ENCODE data around the gene MARCHF3.

Gene MARCHF3

GRCh38 chr5:127031147-127031862 is 947 bp upstream of the MARCHF3 start:
- TF ChIP-seq ZFP30 (CRISPR knock-in tag; IDR thresholded peaks at IDR 0.05) (no peak), CSDC2 (CRISPR knock-in tag; IDR thresholded peaks at IDR 0.05) (no peak), PATZ1 (CRISPR knock-in tag; IDR thresholded peaks at IDR 0.05; ENCODE audit: borderline replicate concordance) (no peak), ZFP3 (CRISPR knock-in tag; IDR thresholded peaks at IDR 0.05) (no peak), GLIS3 (CRISPR knock-in tag; IDR thresholded peaks at IDR 0.05) (no peak), ESRRG (CRISPR knock-in tag; IDR thresholded peaks at IDR 0.05) (no peak), OSR1 (CRISPR knock-in tag; IDR thresholded peaks at IDR 0.05) (no peak), CREB5 (CRISPR knock-in tag; IDR thresholded peaks at IDR 0.05; ENCODE audit: low read depth) (no peak), ZNF565 (CRISPR knock-in tag; conservative IDR thresholded peaks at IDR 0.05; ENCODE audit: low read depth) (no peak), ZNF70 (CRISPR knock-in tag; IDR thresholded peaks at IDR 0.05) (no peak), ZNF8 (CRISPR knock-in tag; IDR thresholded peaks at IDR 0.05) (no peak), ISL1 (CRISPR knock-in tag; IDR thresholded peaks at IDR 0.05) (no peak), SNAI2 (CRISPR knock-in tag; IDR thresholded peaks at IDR 0.05) (no peak), ARNTL (CRISPR knock-in tag; IDR thresholded peaks at IDR 0.05; ENCODE audit: borderline replicate concordance, low read depth) (no peak), TCF4 (CRISPR knock-in tag; IDR thresholded peaks at IDR 0.05; ENCODE audit: borderline replicate concordance) (no peak)
- TF ChIP-seq, protein P1, sequence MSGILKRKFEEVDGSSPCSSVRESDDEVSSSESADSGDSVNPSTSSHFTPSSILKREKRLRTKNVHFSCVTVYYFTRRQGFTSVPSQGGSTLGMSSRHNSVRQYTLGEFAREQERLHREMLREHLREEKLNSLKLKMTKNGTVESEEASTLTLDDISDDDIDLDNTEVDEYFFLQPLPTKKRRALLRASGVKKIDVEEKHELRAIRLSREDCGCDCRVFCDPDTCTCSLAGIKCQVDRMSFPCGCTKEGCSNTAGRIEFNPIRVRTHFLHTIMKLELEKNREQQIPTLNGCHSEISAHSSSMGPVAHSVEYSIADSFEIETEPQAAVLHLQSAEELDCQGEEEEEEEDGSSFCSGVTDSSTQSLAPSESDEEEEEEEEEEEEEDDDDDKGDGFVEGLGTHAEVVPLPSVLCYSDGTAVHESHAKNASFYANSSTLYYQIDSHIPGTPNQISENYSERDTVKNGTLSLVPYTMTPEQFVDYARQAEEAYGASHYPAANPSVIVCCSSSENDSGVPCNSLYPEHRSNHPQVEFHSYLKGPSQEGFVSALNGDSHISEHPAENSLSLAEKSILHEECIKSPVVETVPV (CRISPR knock-in tag; IDR thresholded peaks at IDR 0.05): no peak
- ATAC-seq: peak; percentile 1

DNA sequence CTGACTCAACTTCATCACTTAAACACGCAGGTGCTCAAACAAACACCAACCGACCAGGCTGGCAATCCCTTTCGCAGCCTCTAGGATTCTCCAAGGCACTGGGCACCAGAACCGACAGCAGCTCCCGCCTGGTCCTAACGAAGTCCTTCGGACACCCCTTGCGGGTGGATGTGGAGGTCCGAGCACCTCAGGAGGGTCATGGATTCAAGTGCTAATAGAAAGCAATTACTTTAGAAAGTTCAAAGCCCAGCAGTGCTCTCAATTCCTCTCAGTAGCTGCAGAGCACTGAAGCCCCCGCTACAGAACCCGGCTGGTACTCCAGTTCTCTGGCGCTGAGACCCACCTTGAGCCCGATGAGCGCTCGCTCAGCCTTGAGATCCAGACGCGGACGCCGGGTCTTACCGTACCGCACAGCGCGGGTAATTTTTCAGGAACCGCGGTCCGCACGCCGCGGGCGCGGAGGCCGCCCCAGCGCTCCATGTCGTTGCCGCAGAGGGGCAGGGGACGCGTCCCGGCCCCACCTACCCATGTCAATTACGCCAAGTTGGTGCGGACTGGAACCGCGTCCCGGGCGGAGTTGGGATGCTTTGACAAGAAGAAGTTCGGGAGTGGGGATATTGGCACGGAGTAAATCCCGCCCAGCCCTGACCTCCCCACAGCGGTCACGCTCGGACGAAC is 638 bp downstream of the MARCHF3 start:
- TF ChIP-seq ARNTL (CRISPR knock-in tag; IDR thresholded peaks at IDR 0.05; ENCODE audit: borderline replicate concordance, low read depth) (no peak), TOX (CRISPR knock-in tag; IDR thresholded peaks at IDR 0.05; ENCODE audit: borderline replicate concordance) (no peak), ZC3H10 (CRISPR knock-in tag; IDR thresholded peaks at IDR 0.05) (no peak), PATZ1 (CRISPR knock-in tag; IDR thresholded peaks at IDR 0.05; ENCODE audit: borderline replicate concordance) (no peak), ESRRG (CRISPR knock-in tag; IDR thresholded peaks at IDR 0.05) (no peak), GLIS3 (CRISPR knock-in tag; IDR thresholded peaks at IDR 0.05) (no peak), BACH2 (CRISPR knock-in tag; IDR thresholded peaks at IDR 0.05; ENCODE audit: borderline replicate concordance) (no peak), TCF4 (CRISPR knock-in tag; IDR thresholded peaks at IDR 0.05; ENCODE audit: borderline replicate concordance) (no peak), PPARA (CRISPR knock-in tag; IDR thresholded peaks at IDR 0.05; ENCODE audit: borderline replicate concordance) (no peak), ZNF8 (CRISPR knock-in tag; IDR thresholded peaks at IDR 0.05) (no peak), ZFP30 (CRISPR knock-in tag; IDR thresholded peaks at IDR 0.05) (no peak), SNAI2 (CRISPR knock-in tag; IDR thresholded peaks at IDR 0.05) (no peak), ZNF70 (CRISPR knock-in tag; IDR thresholded peaks at IDR 0.05) (no peak), CSDC2 (CRISPR knock-in tag; IDR thresholded peaks at IDR 0.05) (no peak), OSR1 (CRISPR knock-in tag; IDR thresholded peaks at IDR 0.05) (no peak)
- TF ChIP-seq, protein P1 (CRISPR knock-in tag; IDR thresholded peaks at IDR 0.05): no peak
- TF ChIP-seq, protein P2, sequence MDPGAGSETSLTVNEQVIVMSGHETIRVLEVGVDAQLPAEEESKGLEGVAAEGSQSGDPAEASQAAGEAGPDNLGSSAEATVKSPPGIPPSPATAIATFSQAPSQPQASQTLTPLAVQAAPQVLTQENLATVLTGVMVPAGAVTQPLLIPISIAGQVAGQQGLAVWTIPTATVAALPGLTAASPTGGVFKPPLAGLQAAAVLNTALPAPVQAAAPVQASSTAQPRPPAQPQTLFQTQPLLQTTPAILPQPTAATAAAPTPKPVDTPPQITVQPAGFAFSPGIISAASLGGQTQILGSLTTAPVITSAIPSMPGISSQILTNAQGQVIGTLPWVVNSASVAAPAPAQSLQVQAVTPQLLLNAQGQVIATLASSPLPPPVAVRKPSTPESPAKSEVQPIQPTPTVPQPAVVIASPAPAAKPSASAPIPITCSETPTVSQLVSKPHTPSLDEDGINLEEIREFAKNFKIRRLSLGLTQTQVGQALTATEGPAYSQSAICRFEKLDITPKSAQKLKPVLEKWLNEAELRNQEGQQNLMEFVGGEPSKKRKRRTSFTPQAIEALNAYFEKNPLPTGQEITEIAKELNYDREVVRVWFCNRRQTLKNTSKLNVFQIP (CRISPR knock-in tag; IDR thresholded peaks at IDR 0.05; ENCODE audit: borderline replicate concordance, low read depth): no peak
- TF ChIP-seq, protein P3, sequence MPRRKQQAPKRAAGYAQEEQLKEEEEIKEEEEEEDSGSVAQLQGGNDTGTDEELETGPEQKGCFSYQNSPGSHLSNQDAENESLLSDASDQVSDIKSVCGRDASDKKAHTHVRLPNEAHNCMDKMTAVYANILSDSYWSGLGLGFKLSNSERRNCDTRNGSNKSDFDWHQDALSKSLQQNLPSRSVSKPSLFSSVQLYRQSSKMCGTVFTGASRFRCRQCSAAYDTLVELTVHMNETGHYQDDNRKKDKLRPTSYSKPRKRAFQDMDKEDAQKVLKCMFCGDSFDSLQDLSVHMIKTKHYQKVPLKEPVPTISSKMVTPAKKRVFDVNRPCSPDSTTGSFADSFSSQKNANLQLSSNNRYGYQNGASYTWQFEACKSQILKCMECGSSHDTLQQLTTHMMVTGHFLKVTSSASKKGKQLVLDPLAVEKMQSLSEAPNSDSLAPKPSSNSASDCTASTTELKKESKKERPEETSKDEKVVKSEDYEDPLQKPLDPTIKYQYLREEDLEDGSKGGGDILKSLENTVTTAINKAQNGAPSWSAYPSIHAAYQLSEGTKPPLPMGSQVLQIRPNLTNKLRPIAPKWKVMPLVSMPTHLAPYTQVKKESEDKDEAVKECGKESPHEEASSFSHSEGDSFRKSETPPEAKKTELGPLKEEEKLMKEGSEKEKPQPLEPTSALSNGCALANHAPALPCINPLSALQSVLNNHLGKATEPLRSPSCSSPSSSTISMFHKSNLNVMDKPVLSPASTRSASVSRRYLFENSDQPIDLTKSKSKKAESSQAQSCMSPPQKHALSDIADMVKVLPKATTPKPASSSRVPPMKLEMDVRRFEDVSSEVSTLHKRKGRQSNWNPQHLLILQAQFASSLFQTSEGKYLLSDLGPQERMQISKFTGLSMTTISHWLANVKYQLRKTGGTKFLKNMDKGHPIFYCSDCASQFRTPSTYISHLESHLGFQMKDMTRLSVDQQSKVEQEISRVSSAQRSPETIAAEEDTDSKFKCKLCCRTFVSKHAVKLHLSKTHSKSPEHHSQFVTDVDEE (CRISPR knock-in tag; IDR thresholded peaks at IDR 0.05): no peak
- peak; percentile 75 for ATAC-seq
